H1 (cell line): Measurements from ENCODE around the gene CD44. TPM values are rescaled to one million over a fixed set of nuclear protein-coding genes. Genes with fewer than 3 reads are reported as not detected.

Experiments
- CTCF ChIA-PET: fragments of 300-600 bp; sonication (Branson Sonifier 250); formaldehyde crosslinking; loops from one replicate; lab custom pipeline; 2021; ENCODE audit not compliant: partially characterized antibody; lab: Charles Lee
- POLR2A ChIA-PET: fragments of 300-600 bp; sonication (Branson Sonifier 250); formaldehyde crosslinking; loops from one replicate; lab custom pipeline; 2021; ENCODE audit warnings: inconsistent platforms; ENCODE audit not compliant: partially characterized antibody; lab: Charles Lee
- DNase-seq, 2 experiments: peaks; one replicate each; pipeline versions ENCODE4 v3.0.0 to v3.0.0-alpha.2; 2010 to 2022; ENCODE audit warnings: low spot score in 2 of 2, low read depth in 1 of 2, mixed read lengths in 1 of 2
- FAIRE-seq: peaks from 2 replicates; lab custom pipeline; 2011; peaks lifted over from hg19 to GRCh38; lab: Jason Lieb, UNC
- H2AFZ ChIP-seq: 2 replicates; pipeline ENCODE4 v1.8.1; 2012; ENCODE audit warnings: low read length, inconsistent platforms
- H2AK5ac ChIP-seq: 2 replicates; pipeline ENCODE4 v1.6.1; 2013; ENCODE audit warnings: low read depth, low read length
- H2BK120ac ChIP-seq: replicated peaks from 2 replicates; pipeline ENCODE3; 2013; ENCODE audit warnings: low read depth, low read length, inconsistent platforms
- H2BK12ac ChIP-seq: 2 replicates; pipeline ENCODE4 v1.6.1; 2013; ENCODE audit warnings: low read depth, low read length
- H2BK15ac ChIP-seq: 2 replicates; pipeline ENCODE4 v1.6.1; 2013; ENCODE audit warnings: low read length
- H2BK20ac ChIP-seq: 2 replicates; pipeline ENCODE4 v1.6.1; 2013; ENCODE audit warnings: low read length
- H2BK5ac ChIP-seq: 2 replicates; pipeline ENCODE4 v1.6.1; 2013; ENCODE audit warnings: low read depth, low read length
- H3K14ac ChIP-seq: 2 replicates; pipeline ENCODE4 v1.6.1; 2013; ENCODE audit warnings: inconsistent platforms; ENCODE audit not compliant: insufficient read length
- H3K18ac ChIP-seq: 2 replicates; pipeline ENCODE4 v1.6.1; 2013; ENCODE audit warnings: low read length; ENCODE audit errors: extremely low read depth
- H3K23ac ChIP-seq: 2 replicates; pipeline ENCODE4 v1.6.1; 2013; ENCODE audit warnings: inconsistent platforms; ENCODE audit not compliant: insufficient read length
- H3K23me2 ChIP-seq: 2 replicates; pipeline ENCODE4 v1.6.1; 2013; ENCODE audit warnings: low read depth, low read length
- H3K27ac ChIP-seq: 2 replicates; pipeline ENCODE4 v1.6.1; 2011; ENCODE audit warnings: low read depth, low read length, inconsistent platforms
- H3K27me3 ChIP-seq, 4 experiments: replicated peaks in 1 of 4; 1 replicate in 1 of 4; 2 replicates in 3 of 4; pipeline versions ENCODE4 v1.6.1 to v1.8.1; 2011 to 2013; ENCODE audit warnings: low read length in 3 of 4, mild to moderate bottlenecking in 3 of 4, inconsistent platforms in 2 of 4, mixed read lengths in 2 of 4, moderate library complexity in 1 of 4; ENCODE audit not compliant: control insufficient read depth in 3 of 4, insufficient read depth in 3 of 4; ENCODE audit errors: extremely low read depth in 1 of 4
- H3K36me3 ChIP-seq, 4 experiments: 2 replicates each; pipeline versions ENCODE4 v1.6.1 to v1.8.1; 2011 to 2013; ENCODE audit warnings: mild to moderate bottlenecking in 4 of 4, low read length in 3 of 4, moderate library complexity in 2 of 4, control low read depth in 1 of 4, inconsistent platforms in 1 of 4; ENCODE audit not compliant: insufficient read depth in 4 of 4, control insufficient read depth in 2 of 4
- H3K4ac ChIP-seq: replicated peaks from 2 replicates; pipeline ENCODE3; 2013; ENCODE audit warnings: low read length, low read depth, mixed read lengths, inconsistent platforms; ENCODE audit not compliant: insufficient read length
- H3K4me1 ChIP-seq, 4 experiments: replicated peaks in 1 of 4; 1 replicate in 1 of 4; 2 replicates in 3 of 4; pipeline versions ENCODE4 v1.6.1 to v1.8.1; 2011 to 2013; ENCODE audit warnings: low read length in 3 of 4, inconsistent platforms in 2 of 4, mixed read lengths in 1 of 4; ENCODE audit not compliant: insufficient read depth in 4 of 4, control insufficient read depth in 3 of 4
- H3K4me2 ChIP-seq, 2 experiments: 2 replicates each; pipeline versions ENCODE4 v1.6.1 to v1.8.1; 2011 to 2013; ENCODE audit warnings: low read depth in 2 of 2, low read length in 2 of 2, control low read depth in 1 of 2, inconsistent platforms in 1 of 2, mild to moderate bottlenecking in 1 of 2; ENCODE audit not compliant: insufficient read depth in 1 of 2
- H3K4me3 ChIP-seq, 4 experiments: fragments of 200-600, 300-600 bp in 1 of 4; sonication (generic), shearing (Covaris generic), sonication (Bioruptor Twin) in 1 of 4; 2 replicates each; pipeline versions ENCODE4 v1.5.1 to v1.8.1; 2011 to 2016; ENCODE audit warnings: low read length in 4 of 4, low read depth in 3 of 4, control low read depth in 2 of 4, inconsistent platforms in 2 of 4, mild to moderate bottlenecking in 2 of 4, mixed read lengths in 1 of 4, moderate library complexity in 1 of 4; ENCODE audit not compliant: insufficient read depth in 2 of 4; ENCODE audit errors: extremely low read depth in 1 of 4
- H3K56ac ChIP-seq: replicated peaks from 2 replicates; pipeline ENCODE3; 2013; ENCODE audit warnings: low read depth, mild to moderate bottlenecking, mixed read lengths, low read length, inconsistent platforms; ENCODE audit not compliant: insufficient read length
- H3K79me1 ChIP-seq: 2 replicates; pipeline ENCODE4 v1.6.1; 2013; ENCODE audit warnings: low read depth, low read length, control low read depth
- H3K79me2 ChIP-seq, 2 experiments: 2 replicates each; pipeline versions ENCODE4 v1.6.1 to v1.8.1; 2012 to 2013; ENCODE audit warnings: low read length in 2 of 2, mild to moderate bottlenecking in 2 of 2, inconsistent platforms in 1 of 2; ENCODE audit not compliant: insufficient read depth in 2 of 2, control insufficient read depth in 1 of 2
- H3K9ac ChIP-seq, 4 experiments: replicated peaks in 1 of 4; 1 replicate in 1 of 4; 2 replicates in 3 of 4; pipeline versions ENCODE4 v1.6.1 to v1.8.1; 2011 to 2013; ENCODE audit warnings: low read depth in 3 of 4, low read length in 3 of 4, control low read depth in 2 of 4, mild to moderate bottlenecking in 2 of 4, moderate library complexity in 2 of 4, inconsistent platforms in 1 of 4; ENCODE audit errors: extremely low read depth in 1 of 4
- H3K9me3 ChIP-seq, 2 experiments: 2 replicates each; pipeline versions ENCODE4 v1.6.1 to v1.8.1; 2012 to 2013; ENCODE audit warnings: mild to moderate bottlenecking in 2 of 2, moderate library complexity in 2 of 2, control low read depth in 1 of 2, inconsistent platforms in 1 of 2, low read depth in 1 of 2, low read length in 1 of 2, mixed read lengths in 1 of 2; ENCODE audit not compliant: insufficient read depth in 2 of 2
- H4K20me1 ChIP-seq, 2 experiments: replicated peaks in 1 of 2; 2 replicates each; pipeline versions ENCODE3 to v1.8.1; 2011 to 2013; ENCODE audit warnings: inconsistent platforms in 2 of 2, low read length in 2 of 2, mild to moderate bottlenecking in 1 of 2; ENCODE audit not compliant: insufficient read depth in 2 of 2, control insufficient read depth in 1 of 2
- H4K5ac ChIP-seq: 2 replicates; pipeline ENCODE4 v1.6.1; 2013; ENCODE audit warnings: low read length, low read depth, mixed read lengths, inconsistent platforms; ENCODE audit not compliant: insufficient read length
- H4K8ac ChIP-seq: 2 replicates; pipeline ENCODE4 v1.8.0; 2013; ENCODE audit warnings: mild to moderate bottlenecking, moderate library complexity, low read length, inconsistent platforms; ENCODE audit not compliant: insufficient read depth; ENCODE audit errors: extremely low read depth
- H4K91ac ChIP-seq: replicated peaks from 2 replicates; pipeline ENCODE3; 2013; ENCODE audit warnings: low read length, mixed read lengths, inconsistent platforms; ENCODE audit not compliant: insufficient read length
- ASH2L ChIP-seq: fragments of 200-600, 300-600 bp; sonication (generic); IDR thresholded peaks from one replicate; pipeline ENCODE4 v1.7.1; 2017; ENCODE audit warnings: low read length
- NANOG ChIP-seq: IDR thresholded peaks from 2 replicates; pipeline ENCODE4 v1.6.1; 2011; ENCODE audit warnings: low read length, low read depth, mild to moderate bottlenecking, inconsistent platforms; ENCODE audit not compliant: insufficient read depth, poor library complexity, severe bottlenecking
- SP1 ChIP-seq: IDR thresholded peaks from 2 replicates; pipeline ENCODE4 v1.6.1; 2011; ENCODE audit warnings: low read depth, low read length
- WGBS, 2 experiments: shearing (Covaris generic) in 1 of 2; methylation state at CpG; one replicate each; pipeline versions ENCODE4 v1.1.6 to v1.1.7; 2013 to 2015; ENCODE audit warnings: low lambda C conversion rate in 2 of 2, mixed read lengths in 2 of 2, inconsistent platforms in 1 of 2, low coverage in 1 of 2, missing lambda C conversion rate in 1 of 2; ENCODE audit not compliant: insufficient replicate concordance in 2 of 2, insufficient coverage in 1 of 2, insufficient read length in 1 of 2; ENCODE audit errors: extremely low coverage in 1 of 2, missing lambda C conversion rate in 1 of 2; 5-methylcytosine and 5-hydroxymethylcytosine counted together
- polyA plus RNA-seq, 7 experiments: library from polyadenylated mRNA; depleted of rRNA in 3 of 7; stranded (reverse) in 5 of 7; unstranded in 2 of 7; fragments of >200 nt in 5 of 7; fragments of 200-250 nt in 2 of 7; gene quantifications; 1 replicate in 5 of 7; 2 replicates in 1 of 7; 4 replicates in 1 of 7; pipeline versions ENCODE4 v1.2.1 to v1.2.3, GENCODE V29; 2011 to 2013; ENCODE audit warnings: missing spikeins in 2 of 7, mixed read lengths in 2 of 7
- total RNA-seq: library from RNA; stranded (reverse); fragmentation: NEBNext Ultra II Directional; extraction: Animal tissue kit (Norgen Biotek cat#: 25700); gene quantifications from 2 replicates; pipeline ENCODE4 v1.2.1, GENCODE V29; 2021

Gene CD44
- total and polyA plus RNA-seq, 2 of the 8 experiments (the other 6 are each of a cell fraction or from before 2014, with no cell fraction given), result 11.8 to 13.7 TPM

DNA sequence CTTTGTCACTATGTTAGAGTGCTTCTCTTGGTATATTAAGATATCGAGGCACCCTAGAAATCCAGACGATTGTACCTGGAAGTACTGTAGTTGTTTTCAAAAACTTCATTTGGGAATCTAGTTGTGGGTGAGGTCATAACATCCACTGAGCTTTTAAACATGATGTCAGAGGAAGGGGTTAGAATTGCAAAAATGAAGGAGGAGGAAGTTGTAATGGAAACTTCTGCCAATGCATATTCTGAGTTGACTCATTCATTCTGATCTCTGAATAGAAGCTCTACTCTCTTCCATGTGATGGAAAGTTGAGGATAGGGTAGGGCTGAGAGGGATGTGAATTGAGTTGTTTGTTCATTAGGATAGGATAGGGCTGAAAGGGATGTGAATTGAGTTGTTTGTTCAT, 7.7 kb downstream of the CD44 start:
- H3K27me3 ChIP-seq, result no peaks in the 10 kb centered on the region
- H3K4me1 ChIP-seq, result peaks cover 0 to 6% (median 4%) of the 10 kb centered on the region in 4 experiments; a peak in 5 of 7 replicates
- H3K79me1 ChIP-seq, result no peaks in the 10 kb centered on the region
- no peak overlapping the region for H2BK5ac ChIP-seq
- H3K23me2 ChIP-seq, result no peaks in the 10 kb centered on the region
- no peak overlapping the region for H3K14ac ChIP-seq
- H3K4ac ChIP-seq, result no peak overlapping the region
- H3K9ac ChIP-seq, result no peak overlapping the region
- TF ChIP-seq NANOG, result no peak
- TF ChIP-seq SP1, result no peak
- TF ChIP-seq ASH2L, result no peak
- TF ChIP-seq, all 59 proteins: peak for 0
- 97% methylated on average over 2 of the region's 2 CpGs; no CpG with 5 or more reads in 1 of the 2 experiments for WGBS, 2 experiments
- no peak overlapping the region for H2AFZ ChIP-seq
- no peak overlapping the region for H3K56ac ChIP-seq
- no peaks in the 10 kb centered on the region for H3K9me3 ChIP-seq
- H4K20me1 ChIP-seq, result no peaks in the 10 kb centered on the region
- H3K18ac ChIP-seq, result no peak overlapping the region
- no peak overlapping the region for H3K4me2 ChIP-seq
- no peak overlapping the region for H2BK20ac ChIP-seq
- H3K79me2 ChIP-seq, result no peaks in the 10 kb centered on the region
- ChIA-PET CTCF (interaction anchor here (0.6 to 1.3 kb wide), 2 partner anchors 10 to 11 kb away, joined by 3 read pairs; no protein-coding TSS in a partner anchor), POLR2A (no interaction called here)
- H2BK120ac ChIP-seq, result no peak overlapping the region
- no peak overlapping the region for H2AK5ac ChIP-seq
- no peak for DNase-seq
- FAIRE-seq, result no peak
- H4K8ac ChIP-seq, result no peak overlapping the region
- H2BK15ac ChIP-seq, result no peak overlapping the region
- H3K23ac ChIP-seq, result no peak overlapping the region
- H4K5ac ChIP-seq, result no peak overlapping the region
- H3K36me3 ChIP-seq, result no peaks in the 10 kb centered on the region
- H3K4me3 ChIP-seq, result no peak overlapping the region
- H4K91ac ChIP-seq, result no peak overlapping the region
- no peak overlapping the region for H3K27ac ChIP-seq
- no peak overlapping the region for H2BK12ac ChIP-seq
